Activated CD4-positive, alpha-beta T cell treated with anti-CD3 and anti-CD28 coated beads, Interleukin-2, amount 10 ng/mL, durations not matched to agents 7 days and 5 days (primary cell): ENCODE results near the gene XPO4. TPM values are rescaled to one million over a fixed set of nuclear protein-coding genes. Genes with fewer than 3 reads are reported as not detected.
"Not testable (repeated sequence)": the region's sequence is repeated elsewhere in the genome, so short reads cannot be mapped to it uniquely, and the experiment has no call there.

ENCODE experiments used
- CTCF ChIA-PET: fragments of 350-600 bp; sonication (Branson Sonifier 250); formaldehyde crosslinking; loops from one replicate; lab custom pipeline; 2021; ENCODE audit warnings: antibody characterized with exemption; lab: Charles Lee
- POLR2A ChIA-PET: fragments of 350-600 bp; sonication (Branson Sonifier 250); formaldehyde crosslinking; loops from one replicate; lab custom pipeline; 2021; ENCODE audit warnings: antibody characterized with exemption; lab: Charles Lee
- DNase-seq: peaks from one replicate; pipeline ENCODE4 v3.0.0-alpha.2; 2020
- H3K27ac Mint-ChIP-seq: one replicate; pipeline ENCODE4 v1.8.0; 2021; ENCODE audit warnings: mild to moderate bottlenecking, moderate library complexity, mixed read lengths
- H3K27me3 Mint-ChIP-seq: one replicate; pipeline ENCODE4 v1.8.0; 2021; ENCODE audit warnings: mixed read lengths
- H3K36me3 Mint-ChIP-seq: one replicate; pipeline ENCODE4 v1.8.0; 2021; ENCODE audit warnings: low read depth, mixed read lengths
- H3K4me1 Mint-ChIP-seq: one replicate; pipeline ENCODE4 v1.8.0; 2021; ENCODE audit warnings: mixed read lengths
- H3K4me3 Mint-ChIP-seq: one replicate; pipeline ENCODE4 v1.8.0; 2021; ENCODE audit warnings: mild to moderate bottlenecking, moderate library complexity, mixed read lengths
- H3K9me3 Mint-ChIP-seq: one replicate; pipeline ENCODE4 v1.8.0; 2021; ENCODE audit warnings: mixed read lengths
- total RNA-seq, 2 experiments: library from RNA; stranded (reverse); gene quantifications; one replicate each; pipeline ENCODE4 v1.2.3, GENCODE V29; 2021

XPO4 gene
- total RNA-seq, 2 experiments from 2014 or later, result 18.9 to 19.0 TPM

DNA sequence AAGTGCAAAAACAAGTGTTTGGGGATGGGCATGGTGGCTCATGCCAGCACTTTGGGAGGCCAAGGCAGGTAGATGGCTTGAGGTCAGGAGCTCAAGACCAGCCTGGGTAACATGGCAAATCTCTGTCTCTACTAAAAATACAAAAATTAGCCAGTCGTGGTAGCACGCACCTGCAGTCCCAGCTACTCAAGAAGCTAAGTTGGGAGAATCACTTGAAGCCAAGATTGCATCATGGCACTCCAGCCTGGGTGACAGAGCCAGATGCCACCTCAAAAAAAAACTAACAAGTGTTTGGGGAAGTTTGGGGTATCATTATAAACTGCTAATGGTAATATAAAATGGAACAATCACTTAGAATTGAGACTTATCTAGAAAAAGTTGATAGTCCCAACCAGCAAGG, 24.6 kb downstream of the XPO4 start:
- CTCF ChIA-PET, result interaction anchor here (1.2 kb wide), 1 partner anchor 14 kb away, joined by 3 read pairs; no protein-coding TSS in a partner anchor
- no peak overlapping the region for H3K4me3 Mint-ChIP-seq
- POLR2A ChIA-PET, result no interaction called here
- H3K9me3 Mint-ChIP-seq, result peaks cover 3% of the 10 kb centered on the region
- H3K4me1 Mint-ChIP-seq, result peaks cover 16% of the 10 kb centered on the region
- no peak overlapping the region for H3K27ac Mint-ChIP-seq
- H3K36me3 Mint-ChIP-seq, result peaks cover 14% of the 10 kb centered on the region
- DNase-seq, result no peak
- H3K27me3 Mint-ChIP-seq, result no peaks in the 10 kb centered on the region

DNA sequence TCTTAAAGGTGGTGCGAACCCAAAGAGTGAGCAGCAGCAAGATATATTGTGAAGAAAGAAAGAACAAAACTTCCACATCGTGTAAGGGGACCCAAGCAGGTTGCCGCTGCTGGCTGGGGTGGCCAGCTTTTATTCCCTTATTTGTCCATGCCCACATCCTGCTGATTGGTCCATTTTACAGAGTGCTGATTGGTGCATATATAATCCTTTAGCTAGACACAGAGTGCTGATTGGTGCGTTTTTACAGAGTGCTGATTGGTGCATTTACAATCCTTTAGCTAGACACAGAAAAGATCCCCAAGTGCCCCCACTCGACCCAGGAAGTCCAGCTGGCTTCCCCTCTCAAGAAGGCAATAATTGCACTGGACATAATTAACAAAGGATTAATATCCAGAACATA, 25.7 kb downstream of the XPO4 start:
- peaks cover 15% of the 10 kb centered on the region for H3K4me1 Mint-ChIP-seq
- CTCF ChIA-PET, result interaction anchor here (0.5 to 1.2 kb wide), 2 partner anchors 15 to 309 kb away, joined by 3 read pairs; no protein-coding TSS in a partner anchor
- POLR2A ChIA-PET, H3K9me3 Mint-ChIP-seq, H3K4me3 Mint-ChIP-seq, H3K27me3 Mint-ChIP-seq, H3K27ac Mint-ChIP-seq, DNase-seq: not testable (repeated sequence)
- peaks cover 14% of the 10 kb centered on the region for H3K36me3 Mint-ChIP-seq

DNA sequence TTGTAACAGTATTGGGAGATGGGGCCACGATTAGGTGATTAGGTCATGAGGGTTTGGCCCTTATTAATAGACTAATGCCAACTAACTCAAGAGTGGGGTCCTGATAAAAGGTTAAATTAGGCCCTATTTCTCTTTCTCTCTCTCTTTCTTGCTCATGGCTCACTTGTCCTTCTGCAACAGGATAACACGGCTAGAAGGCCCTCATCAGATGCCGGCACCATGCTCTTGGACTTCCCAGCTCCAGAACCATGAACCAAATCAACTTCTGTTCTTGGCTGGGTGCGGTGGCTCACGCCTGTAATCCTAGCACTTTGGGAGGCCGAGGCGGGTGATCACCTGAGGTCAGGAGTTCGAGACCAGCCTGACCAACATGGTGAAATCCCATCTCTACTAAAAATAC, 28.1 kb downstream of the XPO4 start:
- H3K4me3 Mint-ChIP-seq, DNase-seq: not testable (repeated sequence)
- H3K36me3 Mint-ChIP-seq, result peaks cover 11% of the 10 kb centered on the region

DNA sequence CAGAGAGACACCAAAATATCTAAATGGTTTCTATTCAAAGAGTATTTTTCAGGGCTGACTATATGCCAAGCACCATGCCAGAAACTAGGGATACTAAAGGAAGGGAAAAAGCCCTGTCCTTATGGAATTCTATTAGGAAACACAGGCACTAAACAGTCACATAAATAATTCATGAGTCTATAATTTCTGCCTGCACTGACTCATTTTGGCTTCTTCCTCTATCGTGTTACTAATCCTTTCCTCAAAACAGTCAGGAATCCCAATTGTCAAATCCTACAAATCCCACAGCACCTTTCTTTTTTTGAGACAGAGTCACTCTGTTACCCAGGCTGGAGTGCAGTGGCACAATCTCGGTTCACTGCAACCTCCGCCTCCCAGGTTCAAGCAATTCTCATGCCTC, 29.2 kb downstream of the XPO4 start:
- H3K9me3 Mint-ChIP-seq, result peaks cover 3% of the 10 kb centered on the region
- CTCF ChIA-PET, result no interaction called here
- H3K4me1 Mint-ChIP-seq, result peaks cover 12% of the 10 kb centered on the region
- H3K27ac Mint-ChIP-seq, result no peak overlapping the region
- DNase-seq, result no peak
- peaks cover 11% of the 10 kb centered on the region for H3K36me3 Mint-ChIP-seq
- no peak overlapping the region for H3K4me3 Mint-ChIP-seq
- POLR2A ChIA-PET, result no interaction called here
- no peaks in the 10 kb centered on the region for H3K27me3 Mint-ChIP-seq

More for the DNA sequence above, 28.1 kb downstream of the XPO4 start:
- H3K27me3 Mint-ChIP-seq, POLR2A ChIA-PET, H3K27ac Mint-ChIP-seq, H3K9me3 Mint-ChIP-seq: not testable (repeated sequence)
- CTCF ChIA-PET, result interaction anchor here (1.0 kb wide), 1 partner anchor 366 kb away, joined by 7 read pairs; no protein-coding TSS in a partner anchor
- H3K4me1 Mint-ChIP-seq, result peaks cover 12% of the 10 kb centered on the region

DNA sequence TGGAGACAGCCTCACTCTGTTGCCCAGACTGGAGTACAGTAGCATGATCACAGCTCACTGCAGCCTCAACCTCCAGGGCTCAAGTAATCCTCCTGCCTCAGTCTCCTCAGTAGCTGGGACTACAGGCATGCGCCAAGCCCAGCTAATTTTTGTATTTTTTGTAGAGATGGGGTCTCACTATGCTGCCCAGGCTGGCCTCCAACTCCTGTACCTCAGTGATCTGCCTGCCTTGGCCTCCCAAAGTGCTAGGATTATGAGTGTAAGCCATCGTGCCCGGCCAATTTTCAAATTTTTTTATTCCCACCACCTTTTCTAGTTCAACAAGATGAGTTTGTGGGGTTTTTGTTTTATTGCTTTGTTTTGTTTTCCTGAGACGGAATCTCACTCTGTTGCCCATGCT, 31.7 kb downstream of the XPO4 start:
- H3K9me3 Mint-ChIP-seq, result no peaks in the 10 kb centered on the region
- ChIA-PET CTCF (interaction anchor here (1.1 kb wide), 1 partner anchor 27 kb away, joined by 3 read pairs; no protein-coding TSS in a partner anchor), POLR2A (no interaction called here)
- peaks cover 7% of the 10 kb centered on the region for H3K4me1 Mint-ChIP-seq
- no peaks in the 10 kb centered on the region for H3K27me3 Mint-ChIP-seq
- no peak overlapping the region for H3K4me3 Mint-ChIP-seq
- DNase-seq, result no peak
- H3K27ac Mint-ChIP-seq, result no peak overlapping the region
- H3K36me3 Mint-ChIP-seq, result peaks cover 2% of the 10 kb centered on the region

DNA sequence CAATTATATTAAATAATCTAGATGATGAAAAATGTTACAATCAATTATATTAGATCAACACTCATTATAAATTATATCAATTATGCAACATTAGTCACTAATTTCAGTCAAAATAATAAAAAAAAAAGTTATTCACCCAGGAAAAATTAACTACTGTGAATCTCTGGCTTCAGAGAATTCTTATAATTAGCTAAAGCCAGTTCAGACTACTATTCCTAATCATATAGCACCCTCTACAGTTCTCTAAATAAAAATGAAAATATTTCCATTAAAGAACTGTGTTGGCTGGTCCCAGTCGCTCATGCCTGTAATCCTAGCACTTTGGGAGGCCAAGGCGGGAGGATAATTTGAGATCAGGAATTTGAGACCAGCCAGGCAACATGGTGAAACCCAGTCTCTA, 33.0 kb downstream of the XPO4 start:
- ChIA-PET CTCF (interaction anchor here (0.7 kb wide), 1 partner anchor 27 kb away, joined by 3 read pairs; no protein-coding TSS in a partner anchor), POLR2A (no interaction called here)
- no peak for DNase-seq
- H3K27me3 Mint-ChIP-seq, result no peaks in the 10 kb centered on the region
- no peak overlapping the region for H3K4me3 Mint-ChIP-seq
- no peaks in the 10 kb centered on the region for H3K9me3 Mint-ChIP-seq
- H3K27ac Mint-ChIP-seq, result no peak overlapping the region
- H3K4me1 Mint-ChIP-seq, result peaks cover 6% of the 10 kb centered on the region
- H3K36me3 Mint-ChIP-seq, result peaks cover 2% of the 10 kb centered on the region

DNA sequence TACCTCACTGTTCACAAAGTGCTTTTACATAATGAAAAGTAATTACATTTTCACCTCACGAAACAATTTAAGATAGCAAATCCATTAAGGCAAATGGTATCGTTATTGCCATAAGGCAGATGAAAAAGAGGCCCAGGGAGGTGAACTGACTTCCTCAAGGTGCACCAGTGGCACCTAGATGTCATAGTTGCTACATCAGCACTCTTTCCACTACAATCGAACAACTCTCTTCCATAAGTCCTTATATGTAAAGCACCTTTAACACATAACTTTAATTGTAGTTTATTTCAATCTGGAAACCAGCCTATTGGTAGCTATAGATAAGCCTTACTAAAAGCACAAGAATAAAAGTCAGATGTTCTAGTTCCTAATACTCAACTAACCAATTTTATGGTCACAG, 35.1 kb downstream of the XPO4 start:
- ChIA-PET CTCF (no interaction called here), POLR2A (no interaction called here)
- no peak overlapping the region for H3K4me3 Mint-ChIP-seq
- H3K27me3 Mint-ChIP-seq, result no peaks in the 10 kb centered on the region
- no peak for DNase-seq
- H3K36me3 Mint-ChIP-seq, result peaks cover 4% of the 10 kb centered on the region
- H3K27ac Mint-ChIP-seq, result no peak overlapping the region
- peaks cover 9% of the 10 kb centered on the region for H3K4me1 Mint-ChIP-seq
- H3K9me3 Mint-ChIP-seq, result no peaks in the 10 kb centered on the region

DNA sequence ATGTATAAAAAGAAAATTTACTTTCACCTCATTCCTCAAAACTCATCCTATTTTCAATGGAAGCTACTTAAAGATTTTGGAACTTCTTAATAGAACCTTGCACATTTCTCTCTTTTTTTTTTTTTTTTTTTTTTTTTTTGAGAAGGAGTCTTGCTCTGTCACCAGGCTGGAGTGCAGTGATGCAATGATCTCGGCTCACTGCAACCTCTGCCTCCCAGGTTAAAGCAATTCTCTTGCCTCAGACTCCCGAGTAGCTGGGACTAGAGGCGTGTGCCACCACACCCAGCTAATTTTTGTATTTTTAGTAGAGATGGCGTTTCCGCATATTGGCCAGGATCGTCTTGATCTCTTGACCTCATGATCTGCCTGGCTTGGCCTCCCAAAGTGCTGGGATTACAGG, 40.9 kb downstream of the XPO4 start:
- H3K27me3 Mint-ChIP-seq, H3K9me3 Mint-ChIP-seq, H3K27ac Mint-ChIP-seq, DNase-seq, H3K4me1 Mint-ChIP-seq, POLR2A ChIA-PET, H3K4me3 Mint-ChIP-seq: not testable (repeated sequence)
- CTCF ChIA-PET, result interaction anchor here (0.8 kb wide), 1 partner anchor 20 kb away, joined by 3 read pairs; no protein-coding TSS in a partner anchor
- H3K36me3 Mint-ChIP-seq, result peaks cover 14% of the 10 kb centered on the region

DNA sequence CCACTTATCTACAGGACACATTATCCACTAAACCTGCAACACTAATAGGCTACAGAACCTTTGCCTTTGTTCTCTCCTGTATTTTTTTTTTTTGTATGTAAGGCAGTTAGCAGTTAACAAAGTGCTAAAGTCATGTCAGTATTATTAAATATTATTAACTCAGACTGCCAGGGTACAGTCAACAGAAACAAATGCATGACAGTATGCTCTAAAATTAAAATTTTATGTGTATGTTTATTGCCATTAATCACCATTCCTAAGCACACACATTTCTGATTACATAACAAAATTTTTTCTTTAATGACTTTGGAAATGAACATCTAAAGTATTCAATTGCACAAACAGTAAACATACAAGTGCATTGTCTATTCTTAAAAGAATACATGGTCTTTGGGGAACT, 41.7 kb downstream of the XPO4 start:
- H3K36me3 Mint-ChIP-seq, result peaks cover 12% of the 10 kb centered on the region
- no peak overlapping the region for H3K4me3 Mint-ChIP-seq
- ChIA-PET POLR2A (no interaction called here), CTCF (no interaction called here)
- peaks cover 7% of the 10 kb centered on the region for H3K4me1 Mint-ChIP-seq
- H3K27ac Mint-ChIP-seq, result no peak overlapping the region
- no peaks in the 10 kb centered on the region for H3K27me3 Mint-ChIP-seq
- DNase-seq, result no peak
- no peaks in the 10 kb centered on the region for H3K9me3 Mint-ChIP-seq

DNA sequence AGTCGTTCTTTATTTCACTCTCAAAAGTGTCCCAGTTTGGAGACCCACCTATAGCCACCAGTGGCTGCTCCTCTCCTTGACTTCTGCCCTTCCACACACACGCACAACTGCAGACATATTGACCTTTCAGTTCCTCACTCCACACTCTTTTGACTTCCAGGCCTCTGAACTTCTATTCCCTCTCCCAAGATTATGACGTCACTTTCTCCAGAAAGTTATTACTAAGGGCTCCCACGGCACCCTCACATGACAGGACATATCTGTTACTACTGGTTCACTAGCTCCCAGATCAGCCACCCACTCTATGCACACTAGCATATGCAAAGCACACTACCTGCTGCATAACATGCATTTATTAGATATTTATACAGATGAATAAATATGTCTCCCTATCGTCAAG, 45.9 kb downstream of the XPO4 start:
- POLR2A ChIA-PET, result no interaction called here
- CTCF ChIA-PET, result interaction anchor here (0.6 kb wide), 1 partner anchor 124 kb away, joined by 3 read pairs; no protein-coding TSS in a partner anchor

DNA sequence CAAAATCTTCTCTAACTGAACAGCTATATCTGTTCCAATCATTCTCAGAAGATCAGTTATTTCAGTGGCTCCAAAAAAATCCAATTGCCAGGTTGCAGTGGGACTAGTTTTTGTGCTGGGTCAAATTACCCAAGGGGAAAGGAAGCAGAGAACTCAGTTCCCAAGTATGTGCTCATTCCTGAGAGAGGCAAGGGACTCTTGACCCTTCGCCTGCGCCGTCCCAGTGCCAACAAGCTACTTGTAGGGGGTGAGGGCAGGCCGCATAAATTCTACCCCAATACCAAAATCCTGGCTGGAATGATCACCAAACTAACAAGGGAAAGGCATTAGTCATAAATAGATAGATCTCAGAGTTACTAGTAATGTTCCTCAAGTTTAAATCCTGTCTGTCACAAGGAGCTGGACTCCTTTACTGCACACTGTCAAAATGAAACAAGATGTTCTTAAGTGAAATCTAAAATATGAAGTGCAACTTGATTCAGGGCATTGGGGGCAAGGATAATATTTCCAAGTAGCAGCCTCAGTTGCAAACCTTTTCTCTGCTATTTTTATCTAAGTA, 50.6 kb downstream of the XPO4 start:
- no peak overlapping the region for H3K27ac Mint-ChIP-seq

More for the DNA sequence above, 45.9 kb downstream of the XPO4 start:
- Mint-ChIP-seq H3K27ac (no peak overlapping the region), H3K36me3 (peaks cover 10% of the 10 kb centered on the region), H3K4me1 (no peaks in the 10 kb centered on the region), H3K27me3 (no peaks in the 10 kb centered on the region), H3K4me3 (no peak overlapping the region), H3K9me3 (no peaks in the 10 kb centered on the region)
- no peak for DNase-seq

DNA sequence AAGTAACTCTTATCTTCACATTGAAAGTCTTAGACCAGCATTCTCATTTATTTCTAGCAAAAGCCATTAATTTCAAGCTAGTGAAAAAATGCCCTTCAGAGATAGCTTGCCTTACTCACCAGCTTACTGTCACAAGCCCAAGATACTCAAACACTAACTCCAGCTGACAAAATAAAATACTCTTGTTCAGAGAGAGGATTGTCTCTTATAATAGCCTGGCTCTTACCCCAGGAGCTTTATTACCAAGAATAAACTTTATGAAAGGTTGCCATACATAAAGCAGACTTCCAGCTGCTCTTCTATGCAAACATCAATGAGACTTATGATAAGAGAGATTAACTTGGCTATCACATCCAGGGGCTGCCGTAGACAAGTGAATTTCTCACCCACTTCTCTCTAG, 53.6 kb downstream of the XPO4 start:
- DNase-seq, result no peak
- ChIA-PET CTCF (interaction anchor here (1.1 kb wide), 2 partner anchors 8 to 10 kb away, joined by 3 read pairs; no protein-coding TSS in a partner anchor), POLR2A (no interaction called here)
- no peaks in the 10 kb centered on the region for H3K27me3 Mint-ChIP-seq
- H3K4me3 Mint-ChIP-seq, result no peak overlapping the region
- no peak overlapping the region for H3K27ac Mint-ChIP-seq
- H3K9me3 Mint-ChIP-seq, result no peaks in the 10 kb centered on the region
- no peaks in the 10 kb centered on the region for H3K4me1 Mint-ChIP-seq
- H3K36me3 Mint-ChIP-seq, result peaks cover 7% of the 10 kb centered on the region

More for the DNA sequence above, 50.6 kb downstream of the XPO4 start:
- Mint-ChIP-seq H3K4me1 (no peaks in the 10 kb centered on the region), H3K4me3 (no peak overlapping the region), H3K9me3 (no peaks in the 10 kb centered on the region), H3K36me3 (peaks cover 12% of the 10 kb centered on the region), H3K27me3 (no peaks in the 10 kb centered on the region)
- CTCF ChIA-PET, result no interaction called here
- DNase-seq, result no peak
- POLR2A ChIA-PET, result no interaction called here

DNA sequence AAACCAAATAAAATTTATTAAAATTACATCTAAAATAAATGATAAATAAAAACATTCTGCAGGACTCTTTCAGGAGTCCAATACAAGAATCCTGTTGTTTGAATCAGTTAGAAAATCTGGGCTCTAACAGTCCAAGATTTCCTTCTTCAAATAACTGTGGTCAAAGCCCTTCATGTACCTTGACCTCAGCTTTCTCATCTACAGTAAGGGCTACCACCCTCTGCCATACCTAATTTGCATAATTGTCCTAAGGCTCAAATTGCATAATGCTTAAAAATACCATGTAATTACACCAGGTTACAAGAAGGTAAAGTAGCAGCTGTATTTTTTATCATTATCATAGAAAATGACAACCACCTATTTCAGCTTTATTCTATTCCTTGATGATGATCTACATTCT, 54.3 kb downstream of the XPO4 start:
- H3K4me3 Mint-ChIP-seq, result no peak overlapping the region
- ChIA-PET POLR2A (no interaction called here), CTCF (interaction anchor here (1.1 kb wide), 1 partner anchor 11 kb away, joined by 3 read pairs; no protein-coding TSS in a partner anchor)
- peaks cover 7% of the 10 kb centered on the region for H3K36me3 Mint-ChIP-seq
- H3K9me3 Mint-ChIP-seq, result no peaks in the 10 kb centered on the region
- no peak for DNase-seq
- H3K27me3 Mint-ChIP-seq, result no peaks in the 10 kb centered on the region
- no peaks in the 10 kb centered on the region for H3K4me1 Mint-ChIP-seq
- H3K27ac Mint-ChIP-seq, result no peak overlapping the region
